Stimulated activated CD4-positive, alpha-beta T cell treated with anti-CD3 and anti-CD28 coated beads, Interleukin-4, amount 100 ng/mL, for 24 hours (primary cell): ENCODE measurements around the gene POLR3C.
"Not testable (repeated sequence)": the region's sequence is repeated elsewhere in the genome, so short reads cannot be mapped to it uniquely, and the experiment has no call there.

Source experiments
- DNase-seq: peaks from one replicate; pipeline ENCODE4 v3.0.0-alpha.2; 2020

The POLR3C gene

DNA sequence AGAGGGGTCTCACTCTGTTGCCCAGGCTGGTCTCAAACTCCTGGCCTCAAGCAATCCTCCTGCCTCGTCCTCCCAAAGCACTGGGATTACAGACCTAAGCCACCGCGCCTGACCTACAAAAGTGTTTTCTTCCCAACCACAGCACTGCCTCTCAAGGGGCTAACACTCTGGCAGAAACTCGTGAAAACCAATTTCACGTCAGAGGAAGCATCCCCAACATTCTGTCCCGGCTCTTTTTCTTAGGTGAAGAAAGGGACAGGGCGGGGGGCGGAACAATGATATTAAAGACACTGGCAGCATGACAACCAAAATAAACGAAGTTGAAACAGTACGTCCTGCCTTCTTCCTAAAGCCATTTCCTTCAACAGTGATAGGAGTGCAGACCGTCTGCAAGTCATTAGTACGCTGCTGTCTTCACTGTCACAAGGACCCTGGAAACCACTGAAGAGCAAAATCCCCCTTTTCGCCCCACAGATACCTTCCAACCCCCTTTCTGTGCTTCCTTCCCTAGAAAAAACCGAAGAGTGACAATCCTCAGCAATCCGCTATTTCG lies 1.1 kb upstream of the POLR3C start:
- DNase-seq, result not testable (repeated sequence)

DNA sequence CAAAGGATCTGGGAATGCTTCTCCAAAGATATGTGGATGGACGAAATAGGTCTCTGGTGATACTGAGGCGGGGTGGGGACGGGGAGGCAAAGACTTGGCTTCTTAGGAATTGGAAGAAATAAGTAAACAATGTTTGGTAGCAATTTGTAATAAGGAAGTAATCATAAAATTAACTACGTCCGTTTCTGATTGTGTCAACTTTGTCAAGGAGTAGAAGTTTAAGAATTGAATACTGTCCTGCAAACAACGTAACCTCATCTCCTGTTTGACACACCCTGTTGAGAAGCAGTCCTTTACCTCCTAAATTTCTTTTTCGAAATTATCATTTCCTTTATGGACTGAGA lies 471 bp downstream of the POLR3C start:
- no peak for DNase-seq

DNA sequence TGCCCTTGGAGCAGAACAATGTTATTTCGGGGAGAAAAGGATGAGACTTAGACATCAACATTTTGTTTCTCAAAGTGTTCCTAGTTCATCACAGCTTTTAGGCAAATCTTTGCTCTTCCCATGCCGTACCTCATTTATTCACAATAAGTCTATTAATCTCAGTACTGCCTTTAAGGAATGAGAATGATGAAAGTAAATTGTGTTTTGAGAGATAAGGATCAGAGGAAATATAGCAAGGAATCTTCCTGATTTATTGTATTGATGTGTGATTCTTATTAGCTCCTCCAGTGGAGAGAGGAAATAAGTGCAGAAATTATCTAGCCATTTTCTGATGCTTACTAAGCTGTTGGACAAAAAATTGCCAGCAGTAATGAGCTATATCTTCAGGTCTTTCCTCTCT lies 2.0 kb downstream of the POLR3C start:
- no peak for DNase-seq

GRCh38 chr1:145827966-145828365 lies 4.0 kb downstream of the POLR3C start:
- DNase-seq, result no peak

DNA sequence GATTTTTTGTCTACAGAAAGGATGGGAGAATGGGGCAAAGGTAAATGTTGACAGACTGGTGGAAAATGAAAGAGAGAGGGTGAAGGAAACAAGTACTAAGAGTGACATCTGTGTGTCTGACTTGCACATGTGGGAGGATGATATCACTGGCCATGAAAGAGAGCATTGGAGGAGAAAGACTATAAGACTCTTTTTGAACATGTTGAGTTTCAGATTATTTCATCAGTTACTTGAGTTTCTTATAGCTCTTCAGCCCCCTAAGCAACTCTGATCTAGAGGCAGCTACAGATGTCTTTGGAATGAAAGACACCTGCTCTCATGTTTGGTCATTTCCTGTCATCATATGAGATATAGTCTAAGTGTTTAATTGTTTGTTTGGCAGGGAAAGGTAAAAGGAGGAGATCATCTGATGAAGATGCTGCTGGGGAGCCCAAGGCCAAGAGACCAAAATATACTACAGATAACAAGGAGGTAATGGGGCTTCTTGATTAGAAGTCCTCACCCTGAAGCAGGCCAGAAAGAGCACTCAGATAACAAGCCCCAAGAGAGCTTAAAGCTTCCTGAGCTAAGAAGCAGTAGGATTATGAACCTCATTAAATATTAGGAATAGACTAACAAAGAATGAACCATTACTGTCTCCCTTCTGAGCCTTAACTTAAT lies 4.5 kb downstream of the POLR3C start:
- DNase-seq, result peak; percentile 41

DNA sequence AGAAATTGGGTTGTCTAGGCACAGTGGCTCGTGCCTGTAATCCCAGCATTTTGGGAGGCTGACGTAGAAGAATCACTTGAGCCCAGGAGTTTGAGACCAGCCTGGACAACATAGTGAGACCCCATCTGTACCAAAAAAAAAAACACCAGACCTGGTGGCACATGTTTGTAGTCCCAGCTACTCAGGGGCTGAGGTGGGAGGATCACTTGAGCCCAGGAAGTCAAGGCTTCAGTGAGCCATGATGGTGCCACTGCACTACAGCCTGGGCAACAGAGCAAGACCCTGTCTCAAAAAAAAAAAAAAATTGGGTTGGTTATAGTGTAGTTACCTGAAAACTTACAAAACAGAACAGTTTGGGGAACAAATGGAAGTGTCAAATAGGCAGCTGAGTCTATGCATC lies 6.8 kb downstream of the POLR3C start:
- not testable (repeated sequence) for DNase-seq

DNA sequence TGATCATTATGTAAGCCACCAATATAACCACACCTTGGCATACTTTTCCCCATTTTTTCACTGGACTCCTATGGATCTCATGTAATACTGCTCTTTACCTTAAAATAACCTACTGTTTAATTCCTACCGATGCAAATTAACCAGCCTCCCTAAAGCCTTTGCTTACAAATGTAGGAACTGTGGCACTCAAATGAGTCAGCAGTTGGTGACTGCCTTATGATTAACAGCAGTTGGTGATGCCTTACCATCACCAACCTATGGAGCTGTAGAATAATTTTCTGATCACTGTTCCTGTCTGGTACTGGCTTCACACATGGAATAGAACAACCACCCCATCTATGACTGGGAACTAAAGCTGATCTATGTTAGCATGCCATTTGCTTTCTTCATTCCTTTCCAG lies 13.7 kb downstream of the POLR3C start:
- DNase-seq, result no peak

- DNase-seq, result no peak
Observed at GRCh38 chr1:145843031-145843430, 19.0 kb downstream of the POLR3C start.

- DNase-seq, result no peak
Observed at GRCh38 chr1:145845144-145845513, 21.1 kb downstream of the POLR3C start.

DNA sequence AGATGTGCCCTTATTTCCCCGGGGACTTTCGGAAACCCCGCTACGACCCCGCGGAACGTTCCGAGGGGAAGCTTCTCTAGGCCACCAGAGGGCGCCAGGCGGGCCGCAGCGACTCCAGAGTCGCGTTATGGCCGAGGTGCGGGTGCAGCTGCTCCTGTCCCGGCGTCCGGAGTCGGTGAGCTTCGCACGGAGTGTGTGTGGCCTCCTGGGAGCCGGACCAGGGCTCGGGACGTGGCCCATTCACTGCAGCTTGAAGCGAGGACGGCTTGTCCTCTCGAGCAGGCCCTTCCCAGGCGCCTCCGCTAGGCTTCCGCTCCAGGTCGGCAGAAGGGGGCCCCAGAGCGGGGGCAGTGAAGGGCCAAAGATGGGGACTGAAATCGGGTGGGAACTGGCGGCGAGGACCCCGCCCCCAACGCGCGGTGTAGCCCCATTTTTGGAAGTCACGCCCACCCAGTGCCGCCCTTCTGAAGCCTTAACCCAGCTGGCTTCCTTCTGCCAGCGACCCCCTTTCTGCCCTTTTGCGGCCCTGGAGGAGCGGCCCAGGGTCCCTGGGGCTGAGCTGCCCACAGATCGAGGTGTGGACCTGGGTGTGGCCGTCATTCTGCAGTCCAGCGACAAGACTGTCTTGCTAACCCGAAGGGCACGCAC lies 21.6 kb downstream of the POLR3C start, which contains the start of gene NUDT17:
TSS of gene NUDT17 (plus strand) at position 117 of the 648 bp plus-strand sequence. CDS start at position 128, 11 bp downstream.
- peak; percentile 81 for DNase-seq

GRCh38 chr1:145846201-145846612 lies 22.2 kb downstream of the POLR3C start:
- DNase-seq, result peak; percentile 41

DNA sequence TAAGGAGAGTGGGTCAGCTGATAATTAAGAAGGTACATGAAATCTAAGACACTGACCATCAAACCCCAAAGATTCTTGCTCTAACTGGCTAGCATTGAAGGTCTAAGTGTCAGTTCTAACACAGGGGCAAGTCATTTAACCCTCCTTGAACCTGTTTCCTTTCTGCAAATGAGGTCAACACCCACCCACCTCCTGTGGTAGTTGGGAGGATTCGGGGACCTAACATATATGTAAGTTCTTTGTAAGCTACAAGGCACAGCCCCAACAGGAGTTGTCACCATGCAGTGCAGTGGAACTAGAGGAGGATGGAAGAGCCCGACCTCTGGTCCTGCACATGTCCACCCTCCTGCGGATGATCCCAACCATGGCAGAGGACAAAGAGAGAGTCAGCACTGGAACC lies 23.8 kb downstream of the POLR3C start:
- no peak for DNase-seq

- no peak for DNase-seq
Observed at GRCh38 chr1:145849356-145850160, 25.6 kb downstream of the POLR3C start.

- DNase-seq, result no peak
Observed at GRCh38 chr1:145855426-145855948, 31.5 kb downstream of the POLR3C start.

- DNase-seq, result no peak
Observed at GRCh38 chr1:145857170-145857569, 33.2 kb downstream of the POLR3C start.

DNA sequence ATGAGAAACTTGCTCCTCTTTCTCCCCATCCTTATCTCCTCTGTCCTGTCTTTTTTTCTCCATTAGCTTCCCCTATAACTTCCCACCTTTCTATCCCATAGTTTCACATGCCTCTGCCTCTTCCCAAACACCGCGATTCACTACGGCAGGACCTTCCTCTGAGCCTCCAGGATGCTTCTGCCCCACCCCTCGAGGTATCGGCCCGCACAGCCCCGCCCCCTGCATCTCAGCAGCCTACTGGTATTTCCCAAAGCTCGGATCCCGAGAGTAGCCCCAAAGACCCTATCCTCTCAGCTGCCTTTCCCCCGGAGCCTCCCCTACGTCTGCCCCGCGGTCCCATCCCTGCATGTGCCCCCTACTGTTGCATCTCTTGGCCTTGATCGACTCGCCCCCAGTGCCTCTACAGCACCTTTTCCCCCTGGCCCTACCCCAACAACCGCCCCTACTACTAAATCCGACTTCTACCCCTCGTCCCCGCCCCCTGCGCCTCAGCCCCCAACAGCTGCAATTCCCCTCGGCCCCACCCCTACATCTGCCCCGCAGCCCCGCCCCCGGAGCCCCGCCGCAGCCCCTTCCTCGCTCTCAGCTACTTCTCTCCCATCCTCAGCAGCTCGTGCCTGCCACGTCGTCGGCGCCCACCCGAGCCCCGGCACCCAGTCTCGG lies 34.4 kb downstream of the POLR3C start:
- peak; percentile 54 for DNase-seq

GRCh38 chr1:145858901-145859490 lies 35.0 kb downstream of the POLR3C start, which contains the start of gene PIAS3:
TSS of gene PIAS3 (minus strand) at chr1:145859081. CDS start at chr1:145858990, 91 bp downstream.
- peak; percentile 84 for DNase-seq

DNA sequence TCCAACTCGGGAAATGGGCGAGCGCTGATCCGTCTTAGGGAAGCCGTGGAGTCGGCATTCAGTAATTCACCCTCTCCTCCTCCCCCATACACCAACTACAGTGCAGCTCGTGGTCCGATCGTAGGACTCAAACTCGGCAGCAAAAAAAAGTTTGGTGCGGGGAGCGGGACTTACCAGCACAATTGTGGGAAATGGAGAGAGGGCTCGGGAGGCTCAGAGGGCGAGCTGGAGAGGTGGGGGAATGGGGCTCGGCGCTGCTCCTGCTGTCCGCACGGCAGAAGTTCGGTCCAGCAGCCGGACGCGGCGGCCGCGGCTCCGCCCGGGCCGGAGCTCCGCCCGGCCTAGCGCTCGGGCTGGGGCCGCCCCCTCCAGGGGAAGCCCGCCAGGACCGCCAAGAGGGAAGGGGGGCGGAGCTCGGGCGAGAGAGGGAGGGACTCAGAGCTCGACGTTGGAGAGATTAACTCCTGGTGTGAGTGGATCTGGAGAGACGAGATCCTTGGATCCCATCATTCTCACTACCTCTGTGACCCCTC lies 35.6 kb downstream of the POLR3C start:
- DNase-seq, result peak; percentile 81

DNA sequence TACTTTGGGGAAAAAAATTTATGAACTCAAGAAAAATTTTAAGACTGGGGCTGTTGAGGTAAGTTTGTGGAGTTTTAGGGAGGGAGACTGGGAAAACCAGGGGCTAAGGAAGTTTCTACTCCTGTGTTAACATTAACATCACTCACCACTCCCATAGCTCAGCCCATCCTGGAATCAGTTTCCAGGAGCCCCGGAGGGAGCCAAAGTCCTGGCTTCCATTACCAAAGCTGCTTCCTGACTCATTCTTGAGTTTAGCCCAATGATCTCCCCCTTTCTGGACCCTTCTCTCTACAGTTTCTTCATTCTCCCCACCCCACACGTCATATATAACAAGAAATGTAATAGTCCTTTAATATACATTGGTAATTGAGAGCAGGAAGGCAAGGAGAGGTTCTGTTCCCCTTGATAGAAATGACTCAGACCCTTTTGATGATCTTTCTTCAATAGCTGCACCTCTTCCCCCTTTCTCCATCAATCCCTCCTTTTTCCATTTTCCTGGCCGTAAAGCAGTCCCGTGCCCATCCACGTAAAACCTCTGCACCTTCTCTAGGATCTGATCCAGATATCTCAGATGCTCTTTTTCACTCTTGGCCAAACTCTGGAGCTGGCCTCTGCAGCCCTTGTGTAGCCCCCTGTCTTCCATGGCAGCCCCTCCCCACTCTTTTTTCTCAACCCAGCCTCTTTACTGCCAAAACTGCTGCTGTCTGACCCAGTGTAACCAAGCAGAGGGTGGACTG lies 39.5 kb downstream of the POLR3C start:
- DNase-seq, result no peak

DNA sequence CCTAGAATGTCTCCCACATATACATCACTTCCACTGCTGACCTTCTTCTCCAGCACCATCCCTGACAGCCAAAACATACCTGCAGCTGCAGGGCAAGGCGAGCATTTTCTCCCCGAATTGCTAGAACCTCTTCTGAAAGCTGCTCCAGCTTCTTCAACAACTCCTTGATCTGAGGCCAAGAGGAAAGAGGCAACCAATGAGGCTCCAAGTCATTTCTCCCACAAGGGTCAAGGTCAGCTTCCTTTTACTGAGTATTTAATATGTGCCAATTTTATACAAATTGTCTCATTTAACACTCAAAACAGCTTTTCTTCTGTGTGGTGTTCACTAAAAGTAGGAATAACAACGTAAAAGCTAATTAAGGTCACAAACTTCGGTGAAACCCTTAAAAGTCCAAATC lies 44.2 kb downstream of the POLR3C start:
- DNase-seq, result no peak
